SU-DHL-6 (cell line): Measurements from ENCODE around the gene GOLGA1.

Experiments
- H2AFZ ChIP-seq: fragments of 200-600 bp; sonication (generic); 2 replicates; pipeline ENCODE4 v1.6.1; 2014; ENCODE audit warnings: low read depth, mild to moderate bottlenecking, moderate library complexity, mixed read lengths, antibody characterized with exemption, low read length; ENCODE audit not compliant: severe bottlenecking
- H3F3A ChIP-seq: fragments of 200-600 bp; shearing (Covaris generic); 2 replicates; pipeline ENCODE4 v1.6.0; 2016; ENCODE audit warnings: antibody characterized with exemption, mild to moderate bottlenecking; ENCODE audit not compliant: insufficient read depth
- H3K27ac ChIP-seq: fragments of 200-600 bp; sonication (generic); 2 replicates; pipeline ENCODE4 v1.5.1; 2016; ENCODE audit warnings: low read depth, mild to moderate bottlenecking, low read length, moderate library complexity, mixed read lengths
- H3K27me3 ChIP-seq: fragments of 200-600 bp; sonication (generic), shearing (Covaris generic); 2 replicates; pipeline ENCODE4 v1.6.0; 2014; ENCODE audit warnings: mild to moderate bottlenecking, low read length
- H3K36me3 ChIP-seq: fragments of 200-600 bp; sonication (generic); 2 replicates; pipeline ENCODE4 v1.6.1; 2014; ENCODE audit warnings: mild to moderate bottlenecking, low read length, mixed read lengths
- H3K4me2 ChIP-seq: fragments of 300-600, 200-600 bp; shearing (Covaris generic), sonication (generic); 2 replicates; pipeline ENCODE4 v1.6.0; 2014; ENCODE audit warnings: low read length, low read depth, mild to moderate bottlenecking; ENCODE audit not compliant: poor library complexity, severe bottlenecking
- H3K4me3 ChIP-seq: fragments of 200-600 bp; sonication (generic); 2 replicates; pipeline ENCODE4 v1.5.1; 2014; ENCODE audit warnings: antibody characterized with exemption, low read length, mild to moderate bottlenecking, mixed read lengths; ENCODE audit not compliant: insufficient read depth, poor library complexity, severe bottlenecking
- H3K79me2 ChIP-seq: fragments of 200-600 bp; sonication (generic); 2 replicates; pipeline ENCODE4 v1.6.1; 2014; ENCODE audit warnings: mild to moderate bottlenecking, low read length, moderate library complexity; ENCODE audit not compliant: insufficient read depth
- H3K9ac ChIP-seq: fragments of 200-600 bp; sonication (generic); 2 replicates; pipeline ENCODE4 v1.7.0; 2014; ENCODE audit warnings: mild to moderate bottlenecking, low read length
- H3K9me2 ChIP-seq: fragments of 200-600 bp; sonication (generic); replicated peaks from 2 replicates; pipeline ENCODE4 v1.6.1; 2014; ENCODE audit warnings: low read length; ENCODE audit not compliant: insufficient read depth
- H3K9me3 ChIP-seq: fragments of 200-600 bp; sonication (generic); 2 replicates; pipeline ENCODE4 v1.6.1; 2014; ENCODE audit warnings: low read length, mixed read lengths; ENCODE audit not compliant: insufficient read depth
- H4K20me1 ChIP-seq: fragments of 200-600 bp; sonication (generic); 2 replicates; pipeline ENCODE4 v1.6.1; 2014; ENCODE audit warnings: low read depth, mild to moderate bottlenecking, antibody characterized with exemption, low read length, moderate library complexity, mixed read lengths
- EZH2phosphoT487 ChIP-seq: fragments of 200-600 bp; sonication (generic), shearing (Covaris generic); conservative IDR thresholded peaks from 2 replicates; pipeline ENCODE4 v1.6.1; 2018; ENCODE audit warnings: mild to moderate bottlenecking, antibody characterized with exemption, low read length, moderate library complexity, mixed read lengths
- TF ChIP-seq, protein P1 (sequence below): fragments of 200-600 bp; sonication (generic); IDR thresholded peaks from one replicate; pipeline ENCODE4 v1.5.1; 2017; ENCODE audit warnings: antibody characterized with exemption, mild to moderate bottlenecking, low read length, moderate library complexity; ENCODE audit not compliant: insufficient read depth, poor library complexity, severe bottlenecking

Gene GOLGA1, protein sequence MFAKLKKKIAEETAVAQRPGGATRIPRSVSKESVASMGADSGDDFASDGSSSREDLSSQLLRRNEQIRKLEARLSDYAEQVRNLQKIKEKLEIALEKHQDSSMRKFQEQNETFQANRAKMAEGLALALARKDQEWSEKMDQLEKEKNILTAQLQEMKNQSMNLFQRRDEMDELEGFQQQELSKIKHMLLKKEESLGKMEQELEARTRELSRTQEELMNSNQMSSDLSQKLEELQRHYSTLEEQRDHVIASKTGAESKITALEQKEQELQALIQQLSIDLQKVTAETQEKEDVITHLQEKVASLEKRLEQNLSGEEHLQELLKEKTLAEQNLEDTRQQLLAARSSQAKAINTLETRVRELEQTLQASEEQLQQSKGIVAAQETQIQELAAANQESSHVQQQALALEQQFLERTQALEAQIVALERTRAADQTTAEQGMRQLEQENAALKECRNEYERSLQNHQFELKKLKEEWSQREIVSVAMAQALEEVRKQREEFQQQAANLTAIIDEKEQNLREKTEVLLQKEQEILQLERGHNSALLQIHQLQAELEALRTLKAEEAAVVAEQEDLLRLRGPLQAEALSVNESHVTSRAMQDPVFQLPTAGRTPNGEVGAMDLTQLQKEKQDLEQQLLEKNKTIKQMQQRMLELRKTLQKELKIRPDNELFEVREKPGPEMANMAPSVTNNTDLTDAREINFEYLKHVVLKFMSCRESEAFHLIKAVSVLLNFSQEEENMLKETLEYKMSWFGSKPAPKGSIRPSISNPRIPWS

DNA sequence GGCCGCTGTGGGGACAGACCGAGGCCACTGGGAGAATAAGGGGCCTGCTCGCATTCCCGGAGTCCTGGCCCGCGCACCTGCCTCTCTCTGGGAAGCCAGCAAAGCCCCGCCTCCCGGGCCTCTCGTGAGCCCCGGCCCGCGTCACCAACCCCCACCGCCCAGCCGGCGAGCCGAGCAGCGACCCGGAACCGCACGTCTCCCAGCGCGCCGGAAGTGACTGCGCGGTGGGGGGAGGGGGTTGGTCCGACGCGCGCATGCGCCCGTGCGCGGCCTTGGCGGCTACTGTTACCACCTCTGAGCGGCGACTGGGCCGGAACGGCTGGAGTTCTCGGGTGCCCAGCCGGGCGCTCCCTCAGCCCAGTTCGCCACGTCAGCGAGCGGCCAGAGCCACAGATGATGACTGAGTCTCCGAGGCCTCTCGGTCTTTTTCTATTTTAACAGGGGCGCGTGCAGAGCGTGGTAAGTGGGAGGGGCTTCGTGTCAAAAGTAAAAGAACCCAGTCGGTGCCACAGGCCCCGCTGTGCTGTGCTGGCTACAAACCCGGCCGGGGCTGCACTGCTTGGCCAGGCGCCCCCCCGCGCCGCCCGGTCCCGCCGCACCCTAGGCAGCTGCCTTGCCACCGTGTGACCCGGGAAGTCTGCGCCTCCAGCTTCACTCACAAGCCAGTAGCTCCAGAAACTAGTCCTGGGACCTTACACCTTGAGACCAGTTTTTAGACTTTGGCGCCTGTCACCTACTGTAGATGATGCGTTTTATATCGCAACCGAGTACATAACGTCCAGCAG, at the start of gene GOLGA1:
GOLGA1 (minus strand) TSS at position 190 of the 785 bp plus-strand sequence. CDS start 2,372 bp downstream, outside the sequence.
- no peaks in the 10 kb centered on the region for H3K9me2 ChIP-seq
- peaks cover 4% of the 10 kb centered on the region; the same call in 1 of the 2 replicates for H3K36me3 ChIP-seq
- H2AFZ ChIP-seq = peak within 1 kb of the TSS; percentile 93
- peak within 1 kb of the TSS; percentile 69 for H3K4me3 ChIP-seq
- H3K9me3 ChIP-seq = no peaks in the 10 kb centered on the region
- H3K4me2 ChIP-seq = peak within 1 kb of the TSS; percentile 97
- peaks cover 9% of the 10 kb centered on the region; the same call in 1 of the 2 replicates for H3K79me2 ChIP-seq
- peak within 1 kb of the TSS; percentile 81 for H3K27ac ChIP-seq
- no peaks in the 10 kb centered on the region for H3K27me3 ChIP-seq
- peaks cover 22% of the 10 kb centered on the region for H3F3A ChIP-seq
- no peaks in the 10 kb centered on the region for H4K20me1 ChIP-seq
- TF ChIP-seq EZH2phosphoT487 = no peak
- TF ChIP-seq, protein P1, sequence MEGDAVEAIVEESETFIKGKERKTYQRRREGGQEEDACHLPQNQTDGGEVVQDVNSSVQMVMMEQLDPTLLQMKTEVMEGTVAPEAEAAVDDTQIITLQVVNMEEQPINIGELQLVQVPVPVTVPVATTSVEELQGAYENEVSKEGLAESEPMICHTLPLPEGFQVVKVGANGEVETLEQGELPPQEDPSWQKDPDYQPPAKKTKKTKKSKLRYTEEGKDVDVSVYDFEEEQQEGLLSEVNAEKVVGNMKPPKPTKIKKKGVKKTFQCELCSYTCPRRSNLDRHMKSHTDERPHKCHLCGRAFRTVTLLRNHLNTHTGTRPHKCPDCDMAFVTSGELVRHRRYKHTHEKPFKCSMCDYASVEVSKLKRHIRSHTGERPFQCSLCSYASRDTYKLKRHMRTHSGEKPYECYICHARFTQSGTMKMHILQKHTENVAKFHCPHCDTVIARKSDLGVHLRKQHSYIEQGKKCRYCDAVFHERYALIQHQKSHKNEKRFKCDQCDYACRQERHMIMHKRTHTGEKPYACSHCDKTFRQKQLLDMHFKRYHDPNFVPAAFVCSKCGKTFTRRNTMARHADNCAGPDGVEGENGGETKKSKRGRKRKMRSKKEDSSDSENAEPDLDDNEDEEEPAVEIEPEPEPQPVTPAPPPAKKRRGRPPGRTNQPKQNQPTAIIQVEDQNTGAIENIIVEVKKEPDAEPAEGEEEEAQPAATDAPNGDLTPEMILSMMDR = no peak
- peak within 1 kb of the TSS; percentile 74 for H3K9ac ChIP-seq

DNA sequence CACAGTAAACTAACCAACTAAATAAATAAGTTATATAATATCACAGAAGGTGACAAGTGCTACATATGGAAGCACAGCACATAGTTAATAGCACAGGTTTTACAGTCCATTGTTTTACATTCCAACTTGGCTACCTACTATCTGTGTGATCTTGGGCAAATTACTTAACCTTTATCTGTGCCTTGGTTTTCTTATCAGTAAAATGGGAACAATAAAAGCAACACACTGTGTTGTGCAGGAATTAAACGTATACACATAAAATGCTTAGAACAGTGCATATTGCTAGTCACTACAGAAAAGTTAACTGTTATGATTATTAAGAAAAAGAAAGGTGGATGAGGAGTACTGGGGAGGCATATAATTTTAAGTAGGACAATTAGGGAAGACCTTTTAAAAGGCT, 42.8 kb upstream of the GOLGA1 start:
- no peak overlapping the region for H3K27ac ChIP-seq
- TF ChIP-seq, protein P1 = no peak
- no peak for TF ChIP-seq EZH2phosphoT487
- H3K27me3 ChIP-seq = no peaks in the 10 kb centered on the region
- no peaks in the 10 kb centered on the region for H3K9me3 ChIP-seq
- H3F3A ChIP-seq = no peaks in the 10 kb centered on the region
- no peak overlapping the region for H2AFZ ChIP-seq
- H3K9ac ChIP-seq = no peak overlapping the region
- H4K20me1 ChIP-seq = no peaks in the 10 kb centered on the region
- H3K79me2 ChIP-seq = no peaks in the 10 kb centered on the region
- no peak overlapping the region for H3K4me3 ChIP-seq
- no peaks in the 10 kb centered on the region for H3K9me2 ChIP-seq
- H3K36me3 ChIP-seq = peaks cover 6% of the 10 kb centered on the region; the same call in 1 of the 2 replicates
- no peak overlapping the region for H3K4me2 ChIP-seq

DNA sequence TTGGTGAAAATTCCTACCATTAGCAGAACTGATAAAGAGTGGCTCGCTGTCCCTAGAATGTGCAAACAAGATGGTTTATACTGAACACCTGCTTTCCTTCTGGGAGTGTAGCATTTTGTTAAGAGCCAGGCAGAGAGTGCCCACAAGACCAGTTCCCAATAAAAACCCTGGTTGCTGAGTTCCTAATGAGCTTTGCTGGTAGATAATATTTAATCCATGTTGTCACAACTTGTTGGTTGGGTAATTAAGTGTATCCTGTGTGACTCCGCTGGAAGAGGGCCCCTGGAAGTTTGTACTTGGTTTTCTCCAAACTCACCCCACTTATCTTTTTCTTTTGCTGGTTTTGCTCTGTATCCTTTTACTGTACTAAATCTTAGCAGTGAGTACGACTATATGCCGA, 39.5 kb upstream of the GOLGA1 start:
- H3K9me2 ChIP-seq = no peaks in the 10 kb centered on the region
- H4K20me1 ChIP-seq = no peaks in the 10 kb centered on the region
- H3K27ac ChIP-seq = no peak overlapping the region
- H2AFZ ChIP-seq = no peak overlapping the region
- H3K36me3 ChIP-seq = peaks cover 6% of the 10 kb centered on the region; the same call in 1 of the 2 replicates
- H3K9me3 ChIP-seq = no peaks in the 10 kb centered on the region
- no peak overlapping the region for H3K4me2 ChIP-seq
- no peak overlapping the region for H3K4me3 ChIP-seq
- TF ChIP-seq, protein P1 = no peak
- no peak for TF ChIP-seq EZH2phosphoT487
- no peaks in the 10 kb centered on the region for H3F3A ChIP-seq
- no peaks in the 10 kb centered on the region for H3K27me3 ChIP-seq
- H3K79me2 ChIP-seq = no peaks in the 10 kb centered on the region
- H3K9ac ChIP-seq = no peak overlapping the region
